Measurements from ENCODE around the gene SETD7. TPM values are rescaled to one million over a fixed set of nuclear protein-coding genes. Genes with fewer than 3 reads are reported as not detected.
A peak's percentile ranks its signal among the peaks of the same experiment; 100 is the strongest.

Gene SETD7
- total RNA-seq, 1 donor from 2014 or later = 39.4 TPM

GRCh38 chr4:139562067-139562684 is 6.2 kb upstream of the SETD7 start:
- Histone ChIP-seq H3K27ac (no peak overlapping the region), H3K9me3 (no peaks in the 10 kb centered on the region), H3K27me3 (ENCODE audit: low read depth) (no peaks in the 10 kb centered on the region), H3K36me3 (no peaks in the 10 kb centered on the region), H3K4me3 (no peak overlapping the region), H3K4me1 (peaks cover 38% of the 10 kb centered on the region)
- ATAC-seq (no peak), DNase-seq (no peak)
- intact Hi-C loops (cut with DNase I) = no loop called here
- TF ChIP-seq CTCF (IDR thresholded peaks at IDR 0.05) = no peak

- Histone ChIP-seq H3K9me3 (no peaks in the 10 kb centered on the region), H3K27ac (peak overlapping the region; percentile 53), H3K4me3 (no peak overlapping the region), H3K27me3 (ENCODE audit: low read depth) (no peaks in the 10 kb centered on the region), H3K4me1 (peaks cover 40% of the 10 kb centered on the region), H3K36me3 (no peaks in the 10 kb centered on the region)
- TF ChIP-seq CTCF (IDR thresholded peaks at IDR 0.05) = no peak
- ATAC-seq (peak in 1 of 2 donors; percentile 46), DNase-seq (no peak)
- intact Hi-C loops (cut with DNase I) = no loop called here
Measured at GRCh38 chr4:139560406-139561104, 4.5 kb upstream of the SETD7 start.

- ATAC-seq = no peak
- Histone ChIP-seq H3K27me3 (ENCODE audit: low read depth) (no peaks in the 10 kb centered on the region), H3K36me3 (no peaks in the 10 kb centered on the region), H3K4me3 (no peak overlapping the region), H3K4me1 (peaks cover 42% of the 10 kb centered on the region), H3K27ac (peak overlapping the region; percentile 53), H3K9me3 (no peaks in the 10 kb centered on the region)
- intact Hi-C loops (cut with DNase I) = no loop called here
- TF ChIP-seq CTCF (IDR thresholded peaks at IDR 0.05) = no peak
- DNase-seq = no peak
Measured at GRCh38 chr4:139559687-139560086, 3.7 kb upstream of the SETD7 start.

GRCh38 chr4:139559089-139559479 is 3.1 kb upstream of the SETD7 start:
- no peaks in the 10 kb centered on the region for H3K36me3 ChIP-seq
- H3K4me1 ChIP-seq = peaks cover 48% of the 10 kb centered on the region
- DNase-seq (no peak), ATAC-seq (no peak)
- no peaks in the 10 kb centered on the region for H3K9me3 ChIP-seq
- no peak overlapping the region for H3K4me3 ChIP-seq
- no peak overlapping the region for H3K27ac ChIP-seq
- intact Hi-C loops (cut with DNase I) = no loop called here
- TF ChIP-seq CTCF (IDR thresholded peaks at IDR 0.05) = no peak
- no peaks in the 10 kb centered on the region for H3K27me3 ChIP-seq (ENCODE audit: low read depth)

GRCh38 chr4:139558235-139559088 is 2.4 kb upstream of the SETD7 start:
- intact Hi-C loops (cut with DNase I) = no loop called here
- no peaks in the 10 kb centered on the region for H3K36me3 ChIP-seq
- DNase-seq = no peak
- H3K4me3 ChIP-seq = no peak overlapping the region
- H3K27me3 ChIP-seq (ENCODE audit: low read depth) = no peaks in the 10 kb centered on the region
- no peaks in the 10 kb centered on the region for H3K9me3 ChIP-seq
- TF ChIP-seq CTCF (IDR thresholded peaks at IDR 0.05) = no peak
- peaks cover 54% of the 10 kb centered on the region for H3K4me1 ChIP-seq
- ATAC-seq = no peak
- H3K27ac ChIP-seq = no peak overlapping the region

Data from lower lobe of right lung (tissue), 2 donors.